GM20000 (cell line): Measurements from ENCODE around the gene ADRM1.
A peak's percentile ranks its signal among the peaks of the same experiment; 100 is the strongest.

ENCODE experiments used
- DNase-seq: peaks from one replicate; pipeline ENCODE4 v3.0.0; 2012; ENCODE audit warnings: low spot score
- TF ChIP-seq, protein P1 (sequence below): IDR thresholded peaks from 2 replicates; pipeline ENCODE4 v1.5.1; 2012; ENCODE audit warnings: mild to moderate bottlenecking, control low read depth; ENCODE audit errors: extremely low read depth, missing control alignments

The ADRM1 gene

DNA sequence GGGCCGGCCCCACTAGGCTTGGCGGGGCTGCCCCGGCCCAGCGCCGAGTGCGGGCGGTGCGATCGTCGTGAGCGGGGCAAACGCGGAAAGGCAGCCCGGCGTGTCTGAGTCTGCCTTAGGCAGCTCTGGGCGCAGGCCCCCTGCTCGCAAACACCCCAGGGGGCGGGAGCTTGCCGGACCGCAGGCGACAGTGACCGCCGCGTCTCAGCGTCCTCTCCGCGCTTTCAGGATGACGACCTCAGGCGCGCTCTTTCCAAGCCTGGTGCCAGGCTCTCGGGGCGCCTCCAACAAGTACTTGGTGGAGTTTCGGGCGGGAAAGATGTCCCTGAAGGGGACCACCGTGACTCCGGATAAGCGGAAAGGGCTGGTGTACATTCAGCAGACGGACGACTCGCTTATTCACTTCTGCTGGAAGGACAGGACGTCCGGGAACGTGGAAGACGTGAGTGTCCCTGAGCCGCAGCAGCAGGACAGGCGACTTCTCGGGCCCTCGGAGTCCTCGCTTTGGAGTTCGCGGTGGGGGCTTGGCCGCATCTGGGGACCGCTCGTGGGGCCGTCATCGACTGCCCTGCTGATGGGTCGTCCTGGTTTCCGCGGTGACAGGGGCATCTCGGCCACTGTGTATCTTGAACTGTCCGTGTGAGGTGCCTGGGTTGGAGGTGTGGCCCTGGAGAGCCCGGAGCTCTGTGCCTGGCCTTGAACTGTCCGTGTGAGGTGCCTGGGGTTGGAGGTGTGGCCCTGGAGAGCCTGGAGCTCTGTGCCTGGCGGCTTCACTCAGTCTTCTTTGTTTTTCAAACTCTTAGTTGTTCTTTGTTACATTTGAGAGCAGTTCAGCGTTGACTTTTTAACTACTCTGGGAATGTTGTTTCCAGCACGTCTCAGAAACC lies 786 bp downstream of the ADRM1 start:
- peak; percentile 57 for DNase-seq
- TF ChIP-seq, protein P1, sequence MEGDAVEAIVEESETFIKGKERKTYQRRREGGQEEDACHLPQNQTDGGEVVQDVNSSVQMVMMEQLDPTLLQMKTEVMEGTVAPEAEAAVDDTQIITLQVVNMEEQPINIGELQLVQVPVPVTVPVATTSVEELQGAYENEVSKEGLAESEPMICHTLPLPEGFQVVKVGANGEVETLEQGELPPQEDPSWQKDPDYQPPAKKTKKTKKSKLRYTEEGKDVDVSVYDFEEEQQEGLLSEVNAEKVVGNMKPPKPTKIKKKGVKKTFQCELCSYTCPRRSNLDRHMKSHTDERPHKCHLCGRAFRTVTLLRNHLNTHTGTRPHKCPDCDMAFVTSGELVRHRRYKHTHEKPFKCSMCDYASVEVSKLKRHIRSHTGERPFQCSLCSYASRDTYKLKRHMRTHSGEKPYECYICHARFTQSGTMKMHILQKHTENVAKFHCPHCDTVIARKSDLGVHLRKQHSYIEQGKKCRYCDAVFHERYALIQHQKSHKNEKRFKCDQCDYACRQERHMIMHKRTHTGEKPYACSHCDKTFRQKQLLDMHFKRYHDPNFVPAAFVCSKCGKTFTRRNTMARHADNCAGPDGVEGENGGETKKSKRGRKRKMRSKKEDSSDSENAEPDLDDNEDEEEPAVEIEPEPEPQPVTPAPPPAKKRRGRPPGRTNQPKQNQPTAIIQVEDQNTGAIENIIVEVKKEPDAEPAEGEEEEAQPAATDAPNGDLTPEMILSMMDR: no peak

DNA sequence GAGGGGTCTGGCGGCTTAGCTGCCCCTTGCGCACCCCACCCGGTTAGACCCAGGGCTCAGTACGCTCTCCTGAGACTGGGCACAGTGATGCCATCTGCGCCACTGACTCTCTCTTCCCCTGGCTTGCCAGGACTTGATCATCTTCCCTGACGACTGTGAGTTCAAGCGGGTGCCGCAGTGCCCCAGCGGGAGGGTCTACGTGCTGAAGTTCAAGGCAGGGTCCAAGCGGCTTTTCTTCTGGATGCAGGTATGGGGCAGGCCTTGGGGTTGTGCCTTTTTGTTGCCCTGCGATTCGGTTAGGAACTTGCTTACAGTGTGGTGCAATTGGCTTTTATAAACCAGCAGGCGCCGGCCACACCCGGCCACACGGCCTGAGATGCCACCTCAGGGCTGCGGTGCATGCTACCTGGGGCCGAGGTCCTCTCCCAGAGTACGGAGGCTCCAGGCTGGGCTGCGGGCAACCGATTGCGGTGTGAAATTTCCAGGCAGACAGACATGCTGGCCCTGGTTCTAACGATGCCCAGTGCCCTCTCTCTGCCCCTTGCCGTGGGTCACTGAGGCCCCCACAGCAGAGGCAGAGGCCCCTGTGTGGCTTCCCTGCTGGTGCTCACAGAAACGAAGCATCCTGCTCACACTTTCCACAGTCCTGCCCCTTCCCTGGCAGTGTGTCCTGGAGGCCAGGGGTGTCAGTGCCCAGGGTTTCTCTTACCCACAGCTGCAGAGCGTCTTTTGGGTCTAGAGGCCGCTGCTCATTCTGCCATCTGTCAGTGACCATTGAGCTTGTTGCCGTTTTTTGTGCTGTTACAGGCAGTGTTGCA lies 1.7 kb downstream of the ADRM1 start:
- TF ChIP-seq, protein P1: no peak
- DNase-seq: no peak

DNA sequence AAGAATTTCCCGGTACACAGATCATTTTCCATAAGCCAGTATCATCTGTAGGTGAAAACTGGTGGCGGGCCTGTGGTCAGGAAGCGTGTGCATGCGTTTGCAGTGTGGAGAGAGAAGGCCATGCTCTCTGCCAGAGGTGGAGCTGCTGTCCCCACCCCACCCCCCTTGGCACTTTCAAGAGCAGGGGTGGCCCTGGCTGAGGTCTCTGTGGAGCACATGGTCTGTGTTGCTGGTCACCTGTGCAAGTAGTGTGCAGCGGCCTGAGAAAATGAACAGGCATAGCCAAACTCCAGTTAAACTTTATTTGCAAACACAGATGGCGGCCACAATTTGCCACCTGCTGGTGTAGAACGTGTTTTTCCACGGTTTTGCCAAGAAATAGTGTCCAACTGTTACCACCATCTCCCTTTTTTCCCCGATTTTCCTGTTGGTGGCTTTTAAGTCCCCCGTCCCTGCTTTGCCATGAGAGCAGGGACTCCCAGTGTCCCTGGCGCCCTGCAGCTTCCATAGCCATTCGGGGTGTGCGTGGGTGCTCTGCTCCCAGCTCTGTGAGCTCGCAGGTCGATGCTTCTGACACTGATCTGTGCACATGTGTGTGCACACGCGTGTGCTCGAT lies 2.5 kb downstream of the ADRM1 start:
- DNase-seq: no peak
- TF ChIP-seq, protein P1: no peak

DNA sequence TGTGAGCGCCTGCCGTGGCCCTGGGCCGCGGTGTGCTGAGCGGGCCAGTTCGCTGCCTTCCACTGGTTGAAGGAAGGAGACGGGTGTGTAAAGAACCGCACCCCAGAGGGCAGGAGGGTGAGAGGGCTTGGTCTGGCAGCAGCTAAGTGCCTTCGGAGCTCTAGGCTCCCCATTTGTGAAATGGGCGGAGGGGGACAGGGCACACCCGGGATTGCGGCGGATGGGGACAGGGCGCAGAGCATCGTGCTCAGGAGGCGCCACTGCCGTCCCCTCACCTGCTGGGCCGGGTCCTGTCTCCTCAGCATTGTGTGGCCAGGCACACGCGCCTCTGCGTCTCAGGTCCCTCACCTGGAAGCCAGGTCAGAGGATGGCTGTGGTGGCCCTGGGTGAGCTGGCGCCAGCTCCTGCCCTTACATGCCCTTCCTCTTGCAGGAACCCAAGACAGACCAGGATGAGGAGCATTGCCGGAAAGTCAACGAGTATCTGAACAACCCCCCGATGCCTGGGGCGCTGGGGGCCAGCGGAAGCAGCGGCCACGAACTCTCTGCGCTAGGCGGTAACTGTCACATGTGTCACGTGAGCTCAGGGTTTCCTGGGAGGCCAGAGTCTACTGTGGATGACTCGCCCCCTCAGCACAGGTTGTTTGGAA lies 3.1 kb downstream of the ADRM1 start:
- no peak for DNase-seq
- TF ChIP-seq, protein P1: no peak

DNA sequence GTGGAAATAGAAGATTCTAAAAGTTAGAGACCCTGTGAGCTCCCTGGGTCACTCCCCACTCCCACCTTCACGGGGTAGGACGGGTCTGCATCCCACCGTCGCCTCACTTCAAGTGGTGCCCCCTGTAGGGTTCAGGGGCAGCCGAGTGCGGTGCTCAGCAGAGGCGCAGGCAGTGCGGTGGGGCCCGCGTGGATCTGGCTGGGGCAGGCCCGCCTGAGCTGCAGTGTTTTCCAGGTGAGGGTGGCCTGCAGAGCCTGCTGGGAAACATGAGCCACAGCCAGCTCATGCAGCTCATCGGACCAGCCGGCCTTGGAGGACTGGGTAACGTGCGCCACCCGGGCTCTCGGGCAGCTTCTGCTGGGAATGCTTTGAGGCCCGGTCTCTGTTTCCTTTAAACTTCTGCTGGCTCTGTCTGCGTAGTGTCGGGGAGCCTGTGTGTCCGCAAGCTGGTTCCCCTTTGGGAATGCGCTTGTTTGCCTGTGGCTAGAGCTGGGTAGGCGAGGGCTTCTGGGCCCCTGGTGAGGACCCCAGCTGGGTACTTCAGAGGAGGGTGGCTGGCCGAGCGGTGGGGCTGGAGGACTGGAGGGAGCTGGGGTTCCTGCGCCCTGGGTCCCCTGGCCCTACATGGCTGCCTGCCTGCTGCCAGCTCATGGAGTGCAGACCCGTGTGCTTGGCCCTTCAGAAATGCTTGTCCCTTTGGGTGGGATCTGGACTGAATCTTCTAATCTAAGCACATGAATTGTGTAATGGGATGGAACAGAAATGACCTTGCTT lies 3.8 kb downstream of the ADRM1 start:
- TF ChIP-seq, protein P1: no peak
- no peak for DNase-seq

DNA sequence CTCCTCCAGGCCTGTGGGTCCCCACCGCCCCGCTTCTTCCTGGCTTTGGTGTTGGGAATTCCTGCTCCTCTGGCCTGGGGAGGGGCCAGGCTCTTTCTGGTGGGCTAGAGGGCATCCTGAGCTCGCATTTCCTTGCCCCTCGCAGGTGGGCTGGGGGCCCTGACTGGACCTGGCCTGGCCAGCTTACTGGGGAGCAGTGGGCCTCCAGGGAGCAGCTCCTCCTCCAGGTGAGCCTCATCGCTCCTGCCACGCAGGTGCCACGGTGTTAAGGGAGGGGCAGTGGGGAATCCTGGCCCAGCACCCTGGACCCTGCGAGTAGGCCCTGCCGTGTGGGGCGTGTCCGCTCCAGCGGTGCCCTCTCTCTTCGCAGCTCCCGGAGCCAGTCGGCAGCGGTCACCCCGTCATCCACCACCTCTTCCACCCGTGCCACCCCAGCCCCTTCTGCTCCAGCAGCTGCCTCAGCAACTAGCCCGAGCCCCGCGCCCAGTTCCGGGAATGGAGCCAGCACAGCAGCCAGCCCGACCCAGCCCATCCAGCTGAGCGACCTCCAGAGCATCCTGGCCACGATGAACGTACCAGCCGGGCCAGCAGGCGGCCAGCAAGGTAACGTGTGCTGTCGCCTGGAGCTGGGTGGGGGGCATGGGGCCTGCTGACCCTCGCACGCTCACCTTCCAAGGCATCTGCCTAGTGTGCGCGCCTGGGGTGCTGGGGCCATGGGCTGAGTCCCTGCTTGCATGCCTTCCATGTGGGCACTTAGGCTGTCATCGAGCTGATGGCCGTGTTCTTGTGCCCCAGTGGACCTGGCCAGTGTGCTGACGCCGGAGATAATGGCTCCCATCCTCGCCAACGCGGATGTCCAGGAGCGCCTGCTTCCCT lies 4.7 kb downstream of the ADRM1 start:
- no peak for DNase-seq
- TF ChIP-seq, protein P1: no peak
